ENCODE measurements around the gene FAM168B. TPM values are rescaled to one million over a fixed set of nuclear protein-coding genes. Genes with fewer than 3 reads are reported as not detected.

FAM168B gene
- total and polyA plus RNA-seq, 2 of the 13 experiments (the other 11 are each of a cell fraction or from before 2014, with no cell fraction given), result 64.5 to 113 TPM

GRCh38 chr2:131093006-131093695, at the start of gene FAM168B (continued):
- TF ChIP-seq ZNF503 (CRISPR knock-in tag; IDR thresholded peaks at IDR 0.05), result peak; percentile 35
- peak; percentile 9; the same call in 1 of the 2 replicates for TF ChIP-seq ZNF367 (CRISPR knock-in tag; IDR thresholded peaks at IDR 0.05; ENCODE audit: borderline replicate concordance)
- TF ChIP-seq ATF7-NPFF (CRISPR knock-in tag; IDR thresholded peaks at IDR 0.05; ENCODE audit: low read depth), result peak; percentile 97
- TF ChIP-seq, protein P1, sequence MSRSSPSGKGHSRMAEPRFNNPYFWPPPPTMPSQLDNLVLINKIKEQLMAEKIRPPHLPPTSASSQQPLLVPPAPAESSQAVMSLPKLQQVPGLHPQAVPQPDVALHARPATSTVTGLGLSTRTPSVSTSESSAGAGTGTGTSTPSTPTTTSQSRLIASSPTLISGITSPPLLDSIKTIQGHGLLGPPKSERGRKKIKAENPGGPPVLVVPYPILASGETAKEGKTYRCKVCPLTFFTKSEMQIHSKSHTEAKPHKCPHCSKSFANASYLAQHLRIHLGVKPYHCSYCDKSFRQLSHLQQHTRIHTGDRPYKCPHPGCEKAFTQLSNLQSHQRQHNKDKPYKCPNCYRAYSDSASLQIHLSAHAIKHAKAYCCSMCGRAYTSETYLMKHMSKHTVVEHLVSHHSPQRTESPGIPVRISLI (CRISPR knock-in tag; IDR thresholded peaks at IDR 0.05; ENCODE audit: borderline replicate concordance), result no peak
- peak; percentile 93 for TF ChIP-seq ZNF431 (CRISPR knock-in tag; IDR thresholded peaks at IDR 0.05; ENCODE audit: borderline replicate concordance, low read depth)
- peak; percentile 10; the same call in 1 of the 2 replicates for TF ChIP-seq CHD2 (IDR thresholded peaks at IDR 0.05; ENCODE audit: low read depth, low read length)
- TF ChIP-seq, protein P2, sequence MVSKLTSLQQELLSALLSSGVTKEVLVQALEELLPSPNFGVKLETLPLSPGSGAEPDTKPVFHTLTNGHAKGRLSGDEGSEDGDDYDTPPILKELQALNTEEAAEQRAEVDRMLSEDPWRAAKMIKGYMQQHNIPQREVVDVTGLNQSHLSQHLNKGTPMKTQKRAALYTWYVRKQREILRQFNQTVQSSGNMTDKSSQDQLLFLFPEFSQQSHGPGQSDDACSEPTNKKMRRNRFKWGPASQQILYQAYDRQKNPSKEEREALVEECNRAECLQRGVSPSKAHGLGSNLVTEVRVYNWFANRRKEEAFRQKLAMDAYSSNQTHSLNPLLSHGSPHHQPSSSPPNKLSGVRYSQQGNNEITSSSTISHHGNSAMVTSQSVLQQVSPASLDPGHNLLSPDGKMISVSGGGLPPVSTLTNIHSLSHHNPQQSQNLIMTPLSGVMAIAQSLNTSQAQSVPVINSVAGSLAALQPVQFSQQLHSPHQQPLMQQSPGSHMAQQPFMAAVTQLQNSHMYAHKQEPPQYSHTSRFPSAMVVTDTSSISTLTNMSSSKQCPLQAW (CRISPR knock-in tag; IDR thresholded peaks at IDR 0.05), result no peak
- peak; percentile 11 for TF ChIP-seq GATA4 (IDR thresholded peaks at IDR 0.05; ENCODE audit: borderline replicate concordance, low read depth)
- 0 out of 2 replicates have a peak, but pooled peaks have one; percentile 17 for TF ChIP-seq GATAD2A (CRISPR knock-in tag; IDR thresholded peaks at IDR 0.05)
- TF ChIP-seq BORCS8-MEF2B (CRISPR knock-in tag; IDR thresholded peaks at IDR 0.05), result peak; percentile 92

Measured in HepG2 (cell line).